ENCODE results near the gene APP. TPM values are rescaled to one million over a fixed set of nuclear protein-coding genes. Genes with fewer than 3 reads are reported as not detected.

Gene APP
- total RNA-seq, 2 donors from 2014 or later, result 256 to 423 TPM

GRCh38 chr21:26041431-26042180 is 129.0 kb downstream of the APP start:
- H3K9me3 ChIP-seq, result no peaks in the 10 kb centered on the region
- 76 to 81% methylated on average over 3 of the region's 3 CpGs for WGBS, 2 donors
- no peaks in the 10 kb centered on the region for H3K27me3 ChIP-seq
- intact Hi-C loops (cut with DNase I), result no loop called here
- H3K36me3 ChIP-seq (replicated peaks in 1 of 2; ENCODE audit: insufficient read depth in 1 of 2, low read depth in 2 of 2), result peaks cover 0 to under 1% of the 10 kb centered on the region in 2 donors
- ATAC-seq (no peak), DNase-seq (no peak)
- no peak for TF ChIP-seq POLR2A (IDR thresholded peaks at IDR 0.05)
- H3K4me1 ChIP-seq, result no peaks in the 10 kb centered on the region
- no peak overlapping the region for H3K27ac ChIP-seq
- H3K4me3 ChIP-seq, result no peak overlapping the region

GRCh38 chr21:26036916-26037315 is 133.7 kb downstream of the APP start:
- Histone ChIP-seq H3K27ac (no peak overlapping the region), H3K36me3 (replicated peaks in 1 of 2; ENCODE audit: insufficient read depth in 1 of 2, low read depth in 2 of 2) (no peaks in the 10 kb centered on the region), H3K9me3 (no peaks in the 10 kb centered on the region), H3K4me1 (no peaks in the 10 kb centered on the region), H3K4me3 (no peak overlapping the region), H3K27me3 (no peaks in the 10 kb centered on the region)
- intact Hi-C loops (cut with DNase I), result no loop called here
- 97 to 98% methylated on average over 4 of the region's 4 CpGs for WGBS, 2 donors
- ATAC-seq (no peak), DNase-seq (no peak)
- TF ChIP-seq, protein P1, sequence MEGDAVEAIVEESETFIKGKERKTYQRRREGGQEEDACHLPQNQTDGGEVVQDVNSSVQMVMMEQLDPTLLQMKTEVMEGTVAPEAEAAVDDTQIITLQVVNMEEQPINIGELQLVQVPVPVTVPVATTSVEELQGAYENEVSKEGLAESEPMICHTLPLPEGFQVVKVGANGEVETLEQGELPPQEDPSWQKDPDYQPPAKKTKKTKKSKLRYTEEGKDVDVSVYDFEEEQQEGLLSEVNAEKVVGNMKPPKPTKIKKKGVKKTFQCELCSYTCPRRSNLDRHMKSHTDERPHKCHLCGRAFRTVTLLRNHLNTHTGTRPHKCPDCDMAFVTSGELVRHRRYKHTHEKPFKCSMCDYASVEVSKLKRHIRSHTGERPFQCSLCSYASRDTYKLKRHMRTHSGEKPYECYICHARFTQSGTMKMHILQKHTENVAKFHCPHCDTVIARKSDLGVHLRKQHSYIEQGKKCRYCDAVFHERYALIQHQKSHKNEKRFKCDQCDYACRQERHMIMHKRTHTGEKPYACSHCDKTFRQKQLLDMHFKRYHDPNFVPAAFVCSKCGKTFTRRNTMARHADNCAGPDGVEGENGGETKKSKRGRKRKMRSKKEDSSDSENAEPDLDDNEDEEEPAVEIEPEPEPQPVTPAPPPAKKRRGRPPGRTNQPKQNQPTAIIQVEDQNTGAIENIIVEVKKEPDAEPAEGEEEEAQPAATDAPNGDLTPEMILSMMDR (IDR thresholded peaks at IDR 0.05), result no peak
- no peak for TF ChIP-seq POLR2A (IDR thresholded peaks at IDR 0.05)

DNA sequence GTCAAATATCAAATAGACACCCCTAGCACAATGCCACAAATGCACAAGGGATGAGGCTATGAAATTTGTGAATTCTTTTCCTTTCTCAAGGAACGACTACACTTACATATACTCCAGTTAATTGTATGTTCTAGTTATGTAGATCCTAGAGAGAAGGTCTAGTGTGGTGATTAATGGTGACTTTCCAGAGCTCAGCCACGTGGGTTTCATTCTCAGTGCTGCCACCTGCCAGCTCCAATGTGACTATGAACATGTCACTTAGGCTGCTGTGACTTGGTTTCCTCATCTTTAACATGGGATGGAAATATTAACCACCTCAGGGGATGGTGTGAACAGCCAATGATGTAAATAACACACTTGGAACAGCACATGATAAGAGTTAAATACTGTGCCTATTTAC is 138.3 kb downstream of the APP start:
- TF ChIP-seq, protein P1 (IDR thresholded peaks at IDR 0.05), result peak in 2 of 7 experiments; percentile 7 to 10
- no peak for TF ChIP-seq POLR2A (IDR thresholded peaks at IDR 0.05)
- Histone ChIP-seq H3K9me3 (no peaks in the 10 kb centered on the region), H3K36me3 (replicated peaks in 1 of 2; ENCODE audit: insufficient read depth in 1 of 2, low read depth in 2 of 2) (no peaks in the 10 kb centered on the region), H3K27me3 (no peaks in the 10 kb centered on the region), H3K4me3 (no peak overlapping the region), H3K4me1 (no peaks in the 10 kb centered on the region), H3K27ac (no peak overlapping the region)
- intact Hi-C loops (cut with DNase I), result no loop called here
- ATAC-seq (no peak), DNase-seq (no peak)
- 60 to 65% methylated on average over 2 of the region's 2 CpGs for WGBS, 2 donors

DNA sequence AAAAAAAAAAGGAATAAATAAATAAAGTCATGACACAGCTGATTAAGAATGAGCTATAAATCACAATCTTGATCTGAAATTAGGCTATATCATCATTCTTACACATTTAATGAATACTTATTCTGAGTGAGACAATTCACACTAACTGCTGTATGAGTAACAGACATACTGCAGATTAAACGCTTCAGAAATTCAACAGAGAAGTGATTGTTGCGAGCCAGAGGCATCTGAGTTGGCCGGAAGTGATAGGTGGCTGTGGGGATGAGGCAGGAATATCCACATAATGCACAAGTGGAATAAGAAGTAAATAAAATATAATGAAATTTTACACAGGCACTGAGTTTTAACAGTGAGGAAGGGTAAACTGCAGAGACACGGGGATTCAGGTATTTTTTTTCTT is 142.4 kb downstream of the APP start:
- no peak for ATAC-seq
- Histone ChIP-seq H3K27me3 (no peaks in the 10 kb centered on the region), H3K4me1 (peaks cover 9% of the 10 kb centered on the region), H3K36me3 (replicated peaks in 1 of 2; ENCODE audit: insufficient read depth in 1 of 2, low read depth in 2 of 2) (no peaks in the 10 kb centered on the region), H3K27ac (no peak overlapping the region), H3K9me3 (no peaks in the 10 kb centered on the region), H3K4me3 (no peak overlapping the region)
- 84 to 89% methylated on average over 4 of the region's 4 CpGs for WGBS, 2 donors
- intact Hi-C loops (cut with DNase I), result no loop called here
- TF ChIP-seq, protein P1 (IDR thresholded peaks at IDR 0.05), result no peak
- no peak for DNase-seq

DNA sequence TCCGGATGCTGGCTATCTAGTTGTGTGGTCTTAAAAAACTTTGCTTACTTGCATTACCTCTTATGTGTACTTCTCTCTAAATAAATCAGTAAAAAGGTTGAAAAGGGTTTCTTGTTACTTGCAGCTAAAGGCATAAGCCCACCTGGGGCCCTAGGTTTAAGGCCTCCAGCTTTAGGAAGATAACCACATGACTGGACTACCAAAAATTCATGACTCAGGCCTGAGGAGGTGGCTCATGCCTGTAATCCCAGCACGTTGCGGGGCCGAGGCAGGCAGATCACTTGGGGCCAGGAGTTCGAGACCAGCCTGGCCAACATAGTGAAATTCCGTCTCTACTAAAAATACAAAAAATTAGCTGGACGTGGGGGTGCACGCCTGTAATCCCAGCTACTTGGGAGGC is 142.9 kb downstream of the APP start:
- Histone ChIP-seq H3K27me3 (no peaks in the 10 kb centered on the region), H3K27ac (no peak overlapping the region), H3K36me3 (replicated peaks in 1 of 2; ENCODE audit: insufficient read depth in 1 of 2, low read depth in 2 of 2) (no peaks in the 10 kb centered on the region), H3K4me1 (peaks cover 9% of the 10 kb centered on the region), H3K4me3 (no peak overlapping the region), H3K9me3 (no peaks in the 10 kb centered on the region)
- TF ChIP-seq, protein P1 (IDR thresholded peaks at IDR 0.05), result no peak
- TF ChIP-seq POLR2A (IDR thresholded peaks at IDR 0.05), result no peak
- ATAC-seq (no peak), DNase-seq (no peak)
- WGBS, 2 donors, result 96 to 97% methylated on average over 8 of the region's 8 CpGs
- intact Hi-C loops (cut with DNase I), result no loop called here
